ENCODE results near the gene FBXL20. TPM values are rescaled to one million over a fixed set of nuclear protein-coding genes. Genes with fewer than 3 reads are reported as not detected.

FBXL20 gene
- total and polyA plus RNA-seq, 9 of the 15 experiments (the other 6 are each of a cell fraction or from before 2014, with no cell fraction given), result 1.8 to 15.1 (median 5.6) TPM

DNA sequence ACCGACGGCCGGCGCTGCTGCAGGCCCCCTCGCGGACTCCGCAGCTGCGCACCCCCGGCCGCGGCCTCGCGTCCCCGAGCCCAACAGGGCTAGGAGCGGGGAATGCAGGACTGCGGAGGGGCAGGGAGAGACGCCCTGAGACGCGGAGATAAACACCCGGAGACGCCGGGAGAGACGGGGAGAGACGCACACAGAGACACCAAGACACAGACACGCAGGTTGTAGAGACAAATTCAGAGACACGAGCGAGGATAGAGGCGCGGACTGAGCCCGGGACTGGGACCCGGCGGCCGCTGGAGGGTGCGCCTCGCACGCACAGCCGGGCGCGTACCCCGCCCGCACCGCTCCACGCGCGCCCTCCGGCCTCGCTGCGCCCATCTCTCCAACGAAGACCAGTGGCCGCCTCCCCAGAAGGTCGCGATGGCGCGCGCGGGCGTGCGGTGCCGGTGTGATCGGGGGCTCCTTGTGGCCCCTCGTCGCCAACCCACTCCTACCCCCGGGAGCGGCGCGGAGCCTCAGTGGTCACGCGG is 176.6 kb downstream of the FBXL20 start:
- peaks cover 6 to 38% of the 10 kb centered on the region in 2 experiments; a peak in 4 of 5 replicates for H3K27me3 ChIP-seq (ENCODE audit: control insufficient read depth in 2 of 2, insufficient read depth in 2 of 2, low read length in 2 of 2)
- H4K20me1 ChIP-seq (replicated peaks; ENCODE audit: control insufficient read depth, insufficient read depth, low read length), result no peaks in the 10 kb centered on the region
- ChIA-PET POLR2A (no interaction called here), CTCF (ENCODE audit: low intra/inter-chr PET ratio) (no interaction called here)
- DNase-seq (ENCODE audit: extremely low read depth in 1 of 4, low spot score in 3 of 4) (no peak), FAIRE-seq (no peak), ATAC-seq (0 out of 3 replicates have a peak, but pooled peaks have one; percentile 13)
- no peaks in the 10 kb centered on the region for H3K9me3 ChIP-seq (replicated peaks; ENCODE audit: control insufficient read depth, insufficient read depth, low read depth, low read length)
- WGBS (ENCODE audit: insufficient coverage, low coverage, missing lambda C conversion rate), result 16% methylated on average over 30 of the region's 68 CpGs
- no peak overlapping the region for H3K9ac ChIP-seq (ENCODE audit: insufficient read depth in 1 of 2, low read depth in 2 of 2, low read length in 2 of 2)
- in situ Hi-C loops (cut with MboI), result no loop called here
- H3K4me1 ChIP-seq (replicated peaks in 1 of 2; ENCODE audit: control insufficient read depth in 2 of 2, insufficient read depth in 2 of 2, low read length in 2 of 2), result peaks cover 2 to 29% of the 10 kb centered on the region in 2 experiments; a peak in 3 of 5 replicates
- H3K27ac ChIP-seq (ENCODE audit: extremely low read depth, low read depth, low read length), result no peak overlapping the region
- no peak overlapping the region for H2AFZ ChIP-seq (ENCODE audit: low read depth, low read length)
- no peak overlapping the region for H3K4me3 ChIP-seq
- no peaks in the 10 kb centered on the region for H3K36me3 ChIP-seq (ENCODE audit: control insufficient read depth, insufficient read depth, low read length)
- no peak overlapping the region for H3K4me2 ChIP-seq (ENCODE audit: insufficient read depth, low read length)
- no peaks in the 10 kb centered on the region for H3K79me2 ChIP-seq (ENCODE audit: control insufficient read depth, insufficient read depth, low read length)
- no peaks in the 10 kb centered on the region for H3K9me1 ChIP-seq (ENCODE audit: control insufficient read depth, insufficient read depth, low read length)
- TF ChIP-seq RFX7 (CRISPR knock-in tag; IDR thresholded peaks at IDR 0.05) (no peak), PCBP1 (IDR thresholded peaks at IDR 0.05; ENCODE audit: low read depth, low read length, poor library complexity, severe bottlenecking) (peak; percentile 7)
- TF ChIP-seq, protein P1, sequence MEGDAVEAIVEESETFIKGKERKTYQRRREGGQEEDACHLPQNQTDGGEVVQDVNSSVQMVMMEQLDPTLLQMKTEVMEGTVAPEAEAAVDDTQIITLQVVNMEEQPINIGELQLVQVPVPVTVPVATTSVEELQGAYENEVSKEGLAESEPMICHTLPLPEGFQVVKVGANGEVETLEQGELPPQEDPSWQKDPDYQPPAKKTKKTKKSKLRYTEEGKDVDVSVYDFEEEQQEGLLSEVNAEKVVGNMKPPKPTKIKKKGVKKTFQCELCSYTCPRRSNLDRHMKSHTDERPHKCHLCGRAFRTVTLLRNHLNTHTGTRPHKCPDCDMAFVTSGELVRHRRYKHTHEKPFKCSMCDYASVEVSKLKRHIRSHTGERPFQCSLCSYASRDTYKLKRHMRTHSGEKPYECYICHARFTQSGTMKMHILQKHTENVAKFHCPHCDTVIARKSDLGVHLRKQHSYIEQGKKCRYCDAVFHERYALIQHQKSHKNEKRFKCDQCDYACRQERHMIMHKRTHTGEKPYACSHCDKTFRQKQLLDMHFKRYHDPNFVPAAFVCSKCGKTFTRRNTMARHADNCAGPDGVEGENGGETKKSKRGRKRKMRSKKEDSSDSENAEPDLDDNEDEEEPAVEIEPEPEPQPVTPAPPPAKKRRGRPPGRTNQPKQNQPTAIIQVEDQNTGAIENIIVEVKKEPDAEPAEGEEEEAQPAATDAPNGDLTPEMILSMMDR (IDR thresholded peaks at IDR 0.05 in 2 of 3, conservative IDR thresholded peaks at IDR 0.05 in 1 of 3; ENCODE audit: insufficient read depth in 2 of 3, low read depth in 1 of 3, low read length in 3 of 3), result 0 out of 6 replicates have a peak, but pooled peaks of 1 of the 3 experiments have one; percentile 3
- BruUV-seq (replicated peaks), result no TSS peak
- intact Hi-C loops (cut with micrococcal nuclease), result no loop called here
